Esophagus squamous epithelium (tissue), 4 donors: ENCODE data around the gene SPEM3.

Experiments used
- POLR2A ChIP-seq, 4 donors: fragments of 450-650 bp; IDR thresholded peaks; one replicate each; pipeline ENCODE4 v1.6.1; 2017; ENCODE audit warnings: antibody characterized with exemption in 4 of 4, mild to moderate bottlenecking in 4 of 4, moderate library complexity in 3 of 4
- TF ChIP-seq, protein P1 (sequence below), 6 experiments: fragments of 450-650 bp in 4 of 6; fragments of 200-600 bp in 2 of 6; sonication (generic) in 2 of 6; IDR thresholded peaks; one replicate each; pipeline ENCODE4 v1.5.1; 2016 to 2019; ENCODE audit warnings: antibody characterized with exemption in 6 of 6, mild to moderate bottlenecking in 4 of 6, moderate library complexity in 4 of 6

DNA sequence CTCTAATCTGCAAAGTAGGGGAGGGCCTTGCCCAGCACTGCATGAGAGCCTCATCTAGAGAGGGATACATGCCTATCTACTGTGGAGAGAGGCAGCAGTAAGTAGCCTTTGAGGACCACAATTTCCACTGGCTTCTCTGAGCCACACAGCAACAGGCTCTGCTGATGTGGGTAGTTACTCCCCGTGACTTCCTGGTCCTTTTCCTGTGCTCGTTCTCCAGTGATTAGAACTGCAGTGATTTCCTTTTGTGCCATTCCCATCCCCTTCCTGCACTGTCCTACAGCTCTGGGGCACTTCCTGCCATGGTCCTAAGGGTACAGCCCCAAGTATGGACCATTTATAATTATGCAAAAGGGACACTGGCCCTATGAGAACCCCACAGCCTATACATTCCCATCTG, 37.4 kb upstream of the SPEM3 start:
- TF ChIP-seq, protein P1, sequence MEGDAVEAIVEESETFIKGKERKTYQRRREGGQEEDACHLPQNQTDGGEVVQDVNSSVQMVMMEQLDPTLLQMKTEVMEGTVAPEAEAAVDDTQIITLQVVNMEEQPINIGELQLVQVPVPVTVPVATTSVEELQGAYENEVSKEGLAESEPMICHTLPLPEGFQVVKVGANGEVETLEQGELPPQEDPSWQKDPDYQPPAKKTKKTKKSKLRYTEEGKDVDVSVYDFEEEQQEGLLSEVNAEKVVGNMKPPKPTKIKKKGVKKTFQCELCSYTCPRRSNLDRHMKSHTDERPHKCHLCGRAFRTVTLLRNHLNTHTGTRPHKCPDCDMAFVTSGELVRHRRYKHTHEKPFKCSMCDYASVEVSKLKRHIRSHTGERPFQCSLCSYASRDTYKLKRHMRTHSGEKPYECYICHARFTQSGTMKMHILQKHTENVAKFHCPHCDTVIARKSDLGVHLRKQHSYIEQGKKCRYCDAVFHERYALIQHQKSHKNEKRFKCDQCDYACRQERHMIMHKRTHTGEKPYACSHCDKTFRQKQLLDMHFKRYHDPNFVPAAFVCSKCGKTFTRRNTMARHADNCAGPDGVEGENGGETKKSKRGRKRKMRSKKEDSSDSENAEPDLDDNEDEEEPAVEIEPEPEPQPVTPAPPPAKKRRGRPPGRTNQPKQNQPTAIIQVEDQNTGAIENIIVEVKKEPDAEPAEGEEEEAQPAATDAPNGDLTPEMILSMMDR (IDR thresholded peaks at IDR 0.05): no peak
- TF ChIP-seq POLR2A (IDR thresholded peaks at IDR 0.05): no peak
